Upper lobe of right lung (tissue), 1 donor: ENCODE results near the gene DKKL1. TPM values are rescaled to one million over a fixed set of nuclear protein-coding genes. Genes with fewer than 3 reads are reported as not detected.

Experiments
- ATAC-seq: fragments of 200-7000 bp; cut with Tn5 transposase; one replicate; pipeline ENCODE4 v1.9.1; 2020; ENCODE audit warnings: mild to moderate bottlenecking, moderate library complexity
- DNase-seq: peaks from one replicate; pipeline ENCODE4 v3.0.0-alpha.2; 2020
- H3K27ac ChIP-seq: fragments of 200-600 bp; one replicate; pipeline ENCODE4 v1.8.0; 2022
- H3K27me3 ChIP-seq: fragments of 200-600 bp; one replicate; pipeline ENCODE4 v1.8.0; 2022; ENCODE audit warnings: mild to moderate bottlenecking
- H3K36me3 ChIP-seq: fragments of 200-600 bp; one replicate; pipeline ENCODE4 v1.8.0; 2022
- H3K4me1 ChIP-seq: fragments of 200-600 bp; one replicate; pipeline ENCODE4 v1.8.0; 2022
- H3K4me3 ChIP-seq: fragments of 200-600 bp; one replicate; pipeline ENCODE4 v1.8.0; 2022; ENCODE audit warnings: mild to moderate bottlenecking
- H3K9me3 ChIP-seq: fragments of 200-600 bp; one replicate; pipeline ENCODE4 v1.8.0; 2022
- CTCF ChIP-seq: fragments of 200-600 bp; IDR thresholded peaks from one replicate; pipeline ENCODE4 v1.8.0; 2022; ENCODE audit warnings: antibody characterized with exemption
- intact Hi-C: fragments of 100-400 bp; cut with DNase I; formaldehyde crosslinking; loops from one replicate; pipeline ENCODE4 v1.11.0; 2022
- total RNA-seq: library from RNA; stranded (reverse); fragmentation: NEBNext Ultra II Directional; extraction: Animal tissue kit (Norgen Biotek cat#: 25700); gene quantifications from one replicate; pipeline ENCODE4 v1.2.1, GENCODE V29; 2021
- donor health status: DM: no; HTN: yes; CAD: no; lungs with severe emphysema.

The DKKL1 gene
- total RNA-seq, 1 donor from 2014 or later = not detected

DNA sequence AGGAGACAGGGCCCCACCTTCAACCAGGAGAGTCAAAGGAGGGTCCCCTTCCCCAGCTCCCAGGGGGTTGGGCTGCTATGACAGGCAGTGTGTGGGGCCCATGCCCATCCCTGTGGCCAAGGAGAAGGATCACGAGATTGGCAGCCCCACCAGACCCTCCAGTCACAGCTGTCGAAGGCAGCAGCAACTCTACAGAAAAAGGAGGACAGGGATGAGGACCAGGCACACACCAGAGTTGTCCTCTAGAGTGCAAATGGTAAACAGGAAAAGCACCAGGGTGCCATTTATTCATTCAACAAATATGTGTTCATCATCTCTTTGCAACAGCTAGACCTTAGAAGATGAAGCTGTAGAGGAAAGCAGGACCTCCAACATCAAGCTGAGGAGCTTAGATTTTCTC lies 55.5 kb downstream of the DKKL1 start:
- Histone ChIP-seq H3K27me3 (peaks cover 27% of the 10 kb centered on the region), H3K4me1 (peaks cover 13% of the 10 kb centered on the region), H3K36me3 (no peaks in the 10 kb centered on the region), H3K27ac (no peak overlapping the region), H3K9me3 (no peaks in the 10 kb centered on the region), H3K4me3 (no peak overlapping the region)
- intact Hi-C loops = no loop called here
- ATAC-seq (no peak), DNase-seq (no peak)
- TF ChIP-seq CTCF = no peak

DNA sequence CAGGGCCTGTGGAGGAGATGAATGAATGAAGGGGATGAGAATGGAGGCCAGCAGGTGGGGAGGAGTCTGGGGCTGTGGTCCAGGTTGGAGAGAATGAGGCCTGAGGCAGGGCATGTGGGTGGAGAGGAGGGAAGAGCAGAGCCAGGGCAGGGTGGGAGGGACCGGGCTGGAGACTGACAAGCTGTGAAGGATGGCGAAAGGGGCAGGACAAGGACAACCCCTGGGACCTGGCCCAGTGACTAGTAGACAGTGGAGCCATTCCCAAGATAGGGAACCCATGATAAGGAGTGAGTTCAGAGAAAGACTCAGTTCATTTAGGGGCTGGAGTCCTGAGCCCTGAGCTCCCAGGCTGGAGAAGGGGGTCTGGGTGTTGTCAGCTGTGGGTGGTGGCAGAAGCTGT lies 56.5 kb downstream of the DKKL1 start:
- Histone ChIP-seq H3K36me3 (no peaks in the 10 kb centered on the region), H3K4me3 (no peak overlapping the region), H3K9me3 (no peaks in the 10 kb centered on the region), H3K27me3 (peaks cover 38% of the 10 kb centered on the region), H3K27ac (no peak overlapping the region), H3K4me1 (peaks cover 13% of the 10 kb centered on the region)
- ATAC-seq (no peak), DNase-seq (no peak)
- intact Hi-C loops = no loop called here
- no peak for TF ChIP-seq CTCF

- H3K4me3 ChIP-seq = peak overlapping the region; percentile 11
- no peaks in the 10 kb centered on the region for H3K9me3 ChIP-seq
- H3K36me3 ChIP-seq = no peaks in the 10 kb centered on the region
- ATAC-seq = peak; percentile 79
- DNase-seq = peak; percentile 84
- peaks cover 13% of the 10 kb centered on the region for H3K4me1 ChIP-seq
- TF ChIP-seq CTCF = no peak
- intact Hi-C loops = no loop called here
- H3K27me3 ChIP-seq = peaks cover 48% of the 10 kb centered on the region
- no peak overlapping the region for H3K27ac ChIP-seq
These were observed 57.6 kb downstream of the DKKL1 start for GRCh38 chr19:49421039-49421877.

- no peak for TF ChIP-seq CTCF
- H3K4me3 ChIP-seq = no peak overlapping the region
- H3K27ac ChIP-seq = no peak overlapping the region
- H3K9me3 ChIP-seq = no peaks in the 10 kb centered on the region
- no peak for DNase-seq
- ATAC-seq = no peak
- H3K4me1 ChIP-seq = peaks cover 13% of the 10 kb centered on the region
- intact Hi-C loops = no loop called here
- H3K27me3 ChIP-seq = peaks cover 54% of the 10 kb centered on the region
- H3K36me3 ChIP-seq = no peaks in the 10 kb centered on the region
These were observed 58.2 kb downstream of the DKKL1 start for GRCh38 chr19:49421878-49422202.

DNA sequence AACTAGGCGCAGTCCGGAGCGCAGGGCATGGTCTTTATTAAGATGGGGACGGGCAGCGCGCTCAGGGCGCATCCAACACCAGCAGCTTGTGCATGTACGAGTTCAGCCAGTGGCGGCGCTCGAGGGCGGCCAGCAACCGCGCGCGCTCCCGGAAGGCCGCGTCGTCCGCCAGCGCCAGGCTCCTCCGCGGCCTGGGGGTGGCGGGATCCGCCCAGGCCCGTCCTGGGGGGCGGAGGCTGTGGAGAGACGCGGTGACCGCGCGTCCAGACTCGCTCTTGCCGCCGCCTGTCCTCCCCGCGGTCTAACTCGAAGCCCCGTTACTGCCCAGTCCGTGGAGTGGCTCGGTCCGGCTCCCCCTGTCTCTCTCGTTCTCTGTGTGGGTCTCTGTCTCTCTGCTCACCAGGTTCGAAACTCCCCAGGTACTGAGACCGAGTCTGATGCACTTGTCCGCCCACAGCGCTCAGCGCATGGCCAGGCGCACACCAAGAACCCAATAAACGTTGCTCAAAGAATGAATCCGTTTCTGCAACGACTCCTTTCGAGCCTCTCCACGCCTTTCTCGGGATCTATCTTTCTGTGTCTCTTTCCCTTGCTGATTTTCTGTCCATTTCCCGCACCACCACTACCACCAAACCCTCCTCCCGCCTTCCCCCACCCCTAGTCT lies 58.9 kb downstream of the DKKL1 start:
- DNase-seq = no peak
- no peak overlapping the region for H3K27ac ChIP-seq
- H3K36me3 ChIP-seq = no peaks in the 10 kb centered on the region
- peaks cover 61% of the 10 kb centered on the region for H3K27me3 ChIP-seq
- no peaks in the 10 kb centered on the region for H3K9me3 ChIP-seq
- peak; percentile 42 for TF ChIP-seq CTCF
- peaks cover 13% of the 10 kb centered on the region for H3K4me1 ChIP-seq
- intact Hi-C loops = no loop called here
- ATAC-seq = peak; percentile 67
- peak overlapping the region; percentile 16 for H3K4me3 ChIP-seq
